Stimulated activated CD8-positive, alpha-beta memory T cell treated with anti-CD3 and anti-CD28 coated beads, Interleukin-7, amount 100 ng/mL, for 4 hours (primary cell): ENCODE results near the gene PTPRN2.
"Not testable (repeated sequence)": the region's sequence is repeated elsewhere in the genome, so short reads cannot be mapped to it uniquely, and the experiment has no call there.

Source experiments
- DNase-seq, 2 donors: peaks; one replicate each; pipeline ENCODE4 v3.0.0-alpha.2; 2020; ENCODE audit warnings: low read depth in 2 of 2

The PTPRN2 gene

GRCh38 chr7:157952050-157952667 is 635.5 kb downstream of the PTPRN2 start:
- DNase-seq, result no peak

GRCh38 chr7:157951300-157952049 is 636.1 kb downstream of the PTPRN2 start:
- no peak for DNase-seq

- DNase-seq, result no peak
Observed at GRCh38 chr7:157949711-157950110, 637.9 kb downstream of the PTPRN2 start.

- no peak for DNase-seq
Observed at GRCh38 chr7:157947504-157947903, 640.1 kb downstream of the PTPRN2 start.

- no peak for DNase-seq
Observed at GRCh38 chr7:157946398-157947060, 641.1 kb downstream of the PTPRN2 start.

- no peak for DNase-seq
Observed at GRCh38 chr7:157945401-157945800, 642.2 kb downstream of the PTPRN2 start.

- DNase-seq, result no peak
Observed at GRCh38 chr7:157944734-157945291, 642.8 kb downstream of the PTPRN2 start.

GRCh38 chr7:157944051-157944450 is 643.6 kb downstream of the PTPRN2 start:
- DNase-seq, result no peak

- no peak for DNase-seq
Observed at GRCh38 chr7:157943561-157943960, 644.1 kb downstream of the PTPRN2 start.

- DNase-seq, result no peak
Observed at GRCh38 chr7:157941210-157941609, 646.4 kb downstream of the PTPRN2 start.

- no peak for DNase-seq
Observed at GRCh38 chr7:157940497-157940896, 647.1 kb downstream of the PTPRN2 start.

GRCh38 chr7:157938211-157938610 is 649.4 kb downstream of the PTPRN2 start:
- no peak for DNase-seq

- no peak for DNase-seq
Observed at GRCh38 chr7:157937406-157937805, 650.2 kb downstream of the PTPRN2 start.

- no peak for DNase-seq
Observed at GRCh38 chr7:157936976-157937375, 650.6 kb downstream of the PTPRN2 start.

- DNase-seq, result not testable (repeated sequence)
Observed at GRCh38 chr7:157935721-157936120, 651.9 kb downstream of the PTPRN2 start.

- not testable (repeated sequence) for DNase-seq
Observed at GRCh38 chr7:157933219-157934155, 654.1 kb downstream of the PTPRN2 start.

- DNase-seq, result no peak
Observed at GRCh38 chr7:157932498-157933218, 655.0 kb downstream of the PTPRN2 start.

GRCh38 chr7:157930926-157931466 is 656.6 kb downstream of the PTPRN2 start:
- no peak for DNase-seq

- no peak for DNase-seq
Observed at GRCh38 chr7:157930441-157930840, 657.2 kb downstream of the PTPRN2 start.

- no peak for DNase-seq
Observed at GRCh38 chr7:157929671-157930070, 658.0 kb downstream of the PTPRN2 start.
